Activated CD4-positive, alpha-beta T cell treated with anti-CD3 and anti-CD28 coated beads for 4 hours (primary cell): ENCODE measurements around the gene MUC20.
"Not testable (repeated sequence)": the region's sequence is repeated elsewhere in the genome, so short reads cannot be mapped to it uniquely, and the experiment has no call there.

Experiments used
- DNase-seq, 2 donors: peaks; one replicate each; pipeline ENCODE4 v3.0.0-alpha.2; 2020

Gene MUC20

DNA sequence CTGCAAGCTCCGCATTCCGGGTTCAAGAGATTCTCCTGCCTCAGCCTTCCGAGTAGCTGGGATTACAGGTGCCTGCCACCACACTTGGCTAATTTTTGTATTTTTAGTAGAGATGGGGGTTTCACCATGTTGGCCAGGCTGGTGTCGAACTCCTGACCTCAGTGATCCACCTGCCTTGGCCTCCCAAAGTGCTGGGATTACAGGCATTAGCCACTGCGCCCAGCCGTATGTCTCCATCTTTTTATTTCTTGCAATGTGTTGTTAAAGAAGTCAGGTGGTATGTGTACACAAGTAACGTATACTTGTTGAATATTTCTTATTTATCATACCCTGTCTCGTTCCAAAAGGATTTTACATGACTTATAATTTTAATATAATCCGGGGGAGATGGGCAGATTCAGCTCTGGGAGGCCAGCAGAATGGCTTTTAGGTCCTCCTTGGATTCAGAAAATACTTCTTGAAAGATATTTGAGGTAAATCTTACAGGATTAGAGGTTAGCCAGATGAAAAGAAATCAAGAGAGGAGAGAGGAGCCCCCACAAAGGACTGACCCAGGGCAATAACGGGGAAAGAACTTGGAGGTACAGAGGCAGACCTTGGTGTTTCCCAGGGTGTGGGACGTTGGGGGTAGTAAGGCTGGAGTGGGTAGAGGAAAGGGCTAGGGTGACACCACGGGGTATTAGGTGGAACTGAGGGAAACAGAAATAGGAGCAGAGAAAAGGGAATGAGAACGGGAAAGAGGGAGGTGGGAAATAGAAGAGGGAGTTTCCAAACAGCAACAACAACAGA lies 27.2 kb upstream of the MUC20 start:
- DNase-seq, result no peak

DNA sequence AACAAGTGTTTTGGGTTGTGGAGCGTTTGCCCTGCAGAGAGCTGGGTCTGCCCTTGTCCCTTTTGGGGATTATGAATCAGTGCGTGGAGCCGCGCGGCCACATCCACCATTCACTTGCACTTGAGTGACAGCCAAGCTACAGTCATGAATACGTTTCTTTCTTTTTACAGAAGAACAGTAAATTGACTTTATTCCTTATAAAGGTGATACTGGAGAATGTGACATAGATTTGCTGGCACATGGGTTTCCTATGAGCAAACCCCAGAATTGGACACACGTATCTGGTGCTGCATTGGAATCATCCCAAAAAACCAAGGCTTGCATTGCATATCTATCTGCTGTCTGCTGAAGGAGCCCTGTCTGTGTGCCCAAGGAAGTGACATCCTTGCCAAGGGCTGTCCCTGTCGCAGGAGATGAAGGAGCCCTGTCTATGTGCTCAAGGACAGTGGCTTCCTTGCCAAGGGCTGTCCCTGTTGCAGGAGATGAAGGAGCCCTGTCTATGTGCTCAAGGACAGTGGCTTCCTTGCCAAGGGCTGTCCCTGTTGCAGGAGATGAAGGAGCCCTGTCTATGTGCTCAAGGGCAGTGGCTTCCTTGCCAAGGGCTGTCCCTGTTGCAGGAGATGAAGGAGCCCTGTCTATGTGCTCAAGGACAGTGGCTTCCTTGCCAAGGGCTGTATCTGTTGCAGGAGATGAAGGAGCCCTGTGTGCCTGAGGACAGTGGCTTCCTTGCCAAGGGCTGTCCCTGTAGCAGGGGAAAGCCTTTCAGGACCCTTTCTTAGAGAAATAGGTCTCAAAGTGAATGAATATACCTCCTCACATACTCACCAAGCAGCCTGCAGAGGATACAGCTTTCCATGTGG lies 26.3 kb upstream of the MUC20 start:
- not testable (repeated sequence) for DNase-seq

DNA sequence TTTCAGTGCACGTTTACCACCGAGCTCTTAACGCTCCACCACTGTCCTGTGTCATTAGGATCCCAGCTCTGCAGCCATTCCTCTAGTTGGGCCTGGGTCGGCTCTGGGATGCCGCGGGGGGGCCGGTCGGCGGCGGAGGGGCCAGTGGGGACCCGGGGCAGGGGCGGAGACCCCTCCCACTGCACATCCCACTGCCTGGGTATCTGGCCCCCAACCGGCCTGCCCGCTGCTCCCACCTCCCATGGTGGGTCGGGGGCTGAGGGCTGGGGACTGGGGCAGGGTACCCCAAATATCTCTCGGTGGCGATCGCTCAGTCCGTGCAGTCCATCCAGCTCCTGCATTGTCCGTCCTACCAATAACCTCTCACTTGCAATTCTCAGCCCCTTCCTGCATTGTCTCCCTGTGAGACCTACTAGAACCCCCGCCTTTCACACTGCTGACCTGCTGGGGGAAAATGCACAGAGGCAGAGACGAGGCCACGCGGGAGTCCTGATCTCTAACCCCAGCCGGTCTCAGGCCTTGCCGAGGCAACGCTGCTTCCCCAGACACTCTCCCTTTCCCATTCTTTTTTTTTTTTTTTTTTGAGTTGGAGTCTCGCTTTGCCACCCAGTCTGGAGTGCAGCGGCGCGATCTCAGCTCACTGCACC lies 24.0 kb upstream of the MUC20 start:
- no peak for DNase-seq

DNA sequence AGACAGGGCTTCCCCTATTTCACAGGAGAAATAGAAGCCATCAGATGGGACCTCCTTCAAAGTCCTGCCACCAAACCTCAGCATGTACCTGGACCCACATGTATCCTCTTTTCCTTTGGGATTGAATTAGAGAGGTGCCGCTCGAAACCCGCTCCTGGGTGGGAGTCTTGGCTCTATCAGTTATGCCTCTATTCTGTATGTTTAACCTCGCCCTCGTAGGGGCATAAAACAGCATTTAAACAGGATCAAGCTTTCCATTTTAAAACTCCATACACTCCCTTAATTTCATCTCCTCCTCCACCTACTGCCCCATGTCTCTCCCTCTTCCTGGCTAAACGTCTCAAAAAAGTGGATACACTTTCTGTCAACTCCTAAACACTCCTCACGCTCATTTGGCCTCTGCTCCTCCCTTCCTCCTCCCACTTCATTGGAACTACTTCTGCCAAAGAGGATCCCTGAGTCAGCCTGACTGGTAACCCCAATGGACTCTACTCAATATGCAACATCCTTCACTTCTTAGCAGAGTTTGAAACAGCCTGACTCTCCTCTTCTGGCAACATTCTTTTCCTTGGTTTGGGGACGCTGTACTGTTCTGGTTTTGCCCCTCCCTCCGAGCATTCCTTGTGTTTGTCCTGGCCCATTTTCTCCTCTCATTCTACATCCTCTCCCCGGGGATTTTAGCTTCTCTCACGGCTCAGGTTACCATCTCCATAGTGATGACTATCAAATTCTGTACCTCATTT lies 23.0 kb upstream of the MUC20 start:
- DNase-seq, result no peak

DNA sequence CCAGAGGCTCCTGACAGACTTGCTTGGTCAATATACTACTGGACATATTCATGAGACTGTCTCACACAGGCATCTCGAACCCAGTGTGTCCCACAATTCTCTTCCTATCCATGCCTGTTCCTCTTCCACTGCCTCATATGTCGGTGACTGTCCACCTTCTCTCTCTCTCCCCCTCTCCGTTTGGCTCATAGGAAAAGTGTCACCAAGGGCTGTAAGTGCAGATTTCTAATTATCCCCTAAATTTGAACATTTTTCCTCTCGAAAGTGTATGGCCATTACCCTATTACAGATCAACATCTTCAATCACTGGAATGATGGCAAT lies 22.5 kb upstream of the MUC20 start:
- no peak for DNase-seq

DNA sequence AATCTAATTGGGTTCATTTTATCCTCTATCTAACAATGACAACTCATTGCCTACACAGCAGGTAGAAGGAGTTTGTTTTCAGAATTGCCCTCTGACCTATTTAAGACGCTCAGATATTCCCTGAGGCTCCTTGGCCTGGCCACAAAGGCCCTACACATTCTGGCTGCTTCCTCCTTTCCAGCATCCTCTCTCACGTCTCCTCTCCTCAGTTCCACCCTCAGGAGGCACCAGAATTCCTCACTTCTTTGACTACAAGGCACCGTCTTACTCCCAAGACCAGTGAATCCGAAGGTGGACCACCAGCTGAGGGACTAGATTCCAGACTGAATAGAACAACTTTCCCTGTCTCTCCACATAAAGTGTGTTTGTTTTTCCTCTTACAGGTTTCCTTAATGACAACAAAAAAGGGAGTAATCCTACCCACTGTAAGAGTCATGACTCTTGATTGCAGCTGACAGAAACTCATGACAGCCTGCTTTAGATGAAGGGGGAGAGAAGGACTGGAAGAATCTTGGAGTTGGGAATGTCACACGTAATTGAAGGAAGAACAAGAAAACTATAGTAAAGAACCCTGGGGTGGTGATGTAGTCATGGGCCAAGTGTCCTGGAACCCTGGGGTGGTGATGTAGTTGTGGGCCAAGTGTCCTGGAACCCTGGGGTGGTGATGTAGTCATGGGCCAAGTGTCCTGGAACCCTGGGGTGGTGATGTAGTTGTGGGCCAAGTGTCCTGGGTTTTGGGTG lies 22.0 kb upstream of the MUC20 start:
- no peak for DNase-seq

DNA sequence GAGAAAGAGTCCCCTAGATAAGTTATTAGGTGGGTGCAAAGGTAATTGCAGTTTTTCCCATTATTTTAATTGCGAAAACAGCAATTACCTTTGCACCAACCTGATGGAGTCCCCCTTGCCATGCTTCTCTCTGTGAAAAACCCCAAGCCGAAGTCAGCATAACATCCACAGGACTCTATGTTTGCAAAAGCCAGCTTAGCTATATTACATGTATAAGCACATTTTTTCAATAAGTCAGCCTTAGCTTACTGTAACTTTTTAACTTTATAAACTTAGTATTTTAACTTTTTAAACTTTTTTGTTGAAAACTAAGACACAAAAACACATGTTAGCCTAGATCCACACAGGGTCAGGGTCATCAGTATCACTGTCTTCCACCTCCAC lies 21.4 kb upstream of the MUC20 start:
- no peak for DNase-seq

DNA sequence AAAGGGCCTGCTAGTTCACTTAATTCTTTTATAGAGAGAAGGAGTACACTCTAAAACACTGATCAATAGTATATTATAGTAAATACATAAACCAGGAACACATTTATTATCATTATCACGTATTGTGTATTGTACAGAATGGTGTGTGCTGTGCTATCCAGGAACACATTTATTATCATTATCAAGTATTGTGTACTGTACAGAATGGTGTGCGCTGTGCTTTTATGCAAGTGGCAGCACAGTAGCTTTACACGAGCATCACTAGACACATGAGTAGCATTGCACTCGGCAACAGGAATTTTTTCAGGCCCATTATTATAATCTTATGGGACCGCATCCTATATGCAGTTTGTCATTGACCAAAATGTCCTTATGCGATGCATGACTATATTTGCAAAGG lies 20.9 kb upstream of the MUC20 start:
- DNase-seq, result no peak

DNA sequence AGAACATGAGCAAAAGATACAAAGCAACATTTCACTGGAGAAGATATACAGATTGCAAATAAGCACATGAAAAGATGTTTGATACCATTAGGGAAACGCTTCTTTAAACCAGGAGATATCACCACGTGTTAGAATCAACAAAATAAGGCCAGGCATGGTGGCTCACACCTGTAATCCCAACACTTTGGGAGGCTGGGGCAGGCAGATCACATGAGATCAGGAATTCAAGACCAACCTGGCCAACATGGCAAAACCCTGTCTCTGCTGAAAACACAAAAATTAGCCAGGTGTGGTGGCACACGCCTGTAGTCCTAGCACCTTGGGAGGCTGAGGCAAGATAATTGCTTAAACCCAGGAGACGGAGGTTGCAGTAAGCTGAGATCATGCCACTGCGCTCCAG lies 20.5 kb upstream of the MUC20 start:
- no peak for DNase-seq

DNA sequence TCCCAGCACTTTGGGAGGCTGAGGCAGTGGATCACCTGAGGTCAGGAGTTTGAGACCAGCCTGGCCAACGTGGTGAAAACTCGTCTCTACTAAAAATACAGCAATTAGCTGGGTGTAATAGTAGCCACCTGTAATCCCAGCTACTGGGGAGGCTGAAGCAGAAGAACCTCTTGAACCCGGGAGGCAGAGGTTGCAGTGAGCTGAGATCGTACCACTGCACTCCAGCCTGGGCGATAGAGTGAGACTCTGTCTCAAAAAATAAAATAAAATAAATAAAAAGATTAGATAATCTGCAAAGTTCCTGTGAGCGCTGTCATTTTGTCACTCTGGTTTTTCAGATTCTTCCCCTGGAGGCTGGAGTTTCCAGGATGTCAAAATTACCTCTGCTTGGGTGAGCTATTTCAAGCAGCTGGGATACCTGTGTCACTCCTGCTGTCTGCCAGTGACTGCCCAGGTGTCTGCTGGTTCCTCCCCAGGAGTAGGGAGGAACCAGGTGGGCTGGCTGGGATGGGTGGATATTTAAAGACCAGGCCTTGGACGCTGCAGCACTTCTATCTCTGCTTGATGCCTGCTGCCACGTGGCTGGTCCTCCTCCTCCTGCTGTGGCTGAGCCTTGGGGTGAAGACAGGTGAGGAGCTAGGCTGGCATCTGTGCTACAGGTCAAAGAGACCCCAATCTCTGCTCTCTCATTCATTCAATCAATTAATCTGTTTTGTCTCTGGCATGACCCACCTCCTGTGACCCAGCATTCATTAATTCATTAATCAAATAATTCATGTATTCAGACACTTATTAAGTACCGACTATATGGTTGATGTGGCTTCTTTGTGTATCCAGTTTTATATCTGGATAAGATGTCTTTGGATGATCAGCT lies 19.5 kb upstream of the MUC20 start:
- no peak for DNase-seq

DNA sequence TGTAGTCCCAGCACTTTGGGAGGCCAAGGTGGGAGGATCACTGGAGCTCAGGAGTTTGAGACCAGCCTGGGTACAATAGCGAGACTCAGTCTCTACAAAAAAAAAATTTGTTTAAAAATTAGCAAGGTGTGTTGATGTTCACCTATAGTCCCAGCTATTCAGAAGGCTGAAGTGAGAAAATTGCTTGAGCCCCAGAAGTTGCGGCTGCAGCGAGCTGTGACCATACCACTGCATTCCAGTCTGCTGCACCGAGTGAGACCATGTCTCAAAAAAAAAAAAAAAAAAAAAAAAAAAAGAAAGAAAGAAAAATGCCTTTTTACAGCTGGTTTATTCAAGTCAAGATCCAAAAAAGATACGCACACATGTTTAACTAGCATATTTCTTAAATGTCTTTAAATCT lies 17.0 kb upstream of the MUC20 start:
- no peak for DNase-seq

DNA sequence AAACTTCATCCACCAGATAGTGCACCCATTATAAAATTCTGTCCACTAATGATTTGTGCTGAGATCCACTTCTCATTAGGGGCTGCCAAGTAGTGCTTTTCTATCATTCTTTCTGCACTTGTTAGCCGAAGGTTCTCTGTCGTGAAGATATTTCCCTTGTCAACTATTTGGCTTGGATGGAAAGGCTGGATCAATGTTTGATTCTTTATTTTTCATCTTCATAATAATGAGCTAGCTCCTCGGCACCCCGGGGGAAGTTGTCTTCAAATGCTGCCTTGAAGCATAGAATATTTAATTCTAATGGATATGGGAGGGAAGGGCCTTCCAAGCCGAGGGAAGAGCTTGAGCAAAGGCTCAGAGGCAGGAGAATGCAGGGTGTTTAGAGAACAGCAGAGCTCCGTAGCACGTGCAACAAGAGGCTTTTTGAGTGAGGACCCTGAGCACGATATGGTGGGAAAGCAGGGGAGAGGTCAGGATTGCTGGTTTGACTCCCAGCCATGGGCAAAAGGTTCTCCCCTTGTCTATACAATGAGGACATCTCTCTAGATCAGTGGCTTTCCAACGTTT lies 16.3 kb upstream of the MUC20 start:
- no peak for DNase-seq

DNA sequence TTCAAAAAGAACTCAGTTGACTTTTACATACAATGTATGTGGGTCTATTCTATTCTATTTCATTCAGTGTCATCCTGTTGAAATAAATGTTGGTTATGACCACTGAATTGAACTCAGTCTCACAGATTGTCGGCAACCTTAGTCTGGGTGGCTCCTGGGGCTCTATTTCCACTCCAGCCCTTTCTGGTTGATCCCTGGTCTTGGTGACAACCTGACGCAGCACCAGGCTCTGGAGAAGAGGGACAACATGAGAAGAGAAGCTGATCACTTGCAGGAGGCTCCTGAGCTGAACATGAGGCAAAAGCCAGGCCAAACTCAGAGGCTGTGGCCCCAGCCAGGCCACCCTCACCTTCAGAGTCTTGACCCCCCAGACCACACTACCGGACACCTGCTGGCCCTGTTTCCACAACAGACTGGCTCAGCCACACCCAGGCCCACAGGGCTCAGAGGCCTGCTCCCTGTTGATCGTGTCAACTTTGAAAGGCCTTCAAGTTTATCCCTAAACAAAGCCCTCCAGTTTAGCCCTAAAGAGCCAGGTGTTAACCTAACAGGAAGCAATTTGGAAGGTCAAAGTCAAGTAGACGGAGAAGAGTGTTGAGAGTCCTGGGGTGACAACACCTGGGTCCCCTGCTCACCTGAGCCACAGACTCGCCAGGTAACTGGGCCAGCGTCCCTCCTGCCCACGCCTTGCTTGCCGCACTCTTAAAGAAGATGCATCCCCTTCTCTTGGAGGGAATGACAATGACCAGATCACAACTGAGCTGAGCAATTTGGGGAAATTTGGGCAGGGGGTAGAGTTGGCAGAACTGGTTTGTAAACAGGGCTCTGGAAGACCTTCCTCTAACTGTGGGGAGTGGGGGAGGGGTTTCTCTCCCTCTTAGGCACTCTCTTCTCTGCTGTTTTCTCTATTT lies 15.4 kb upstream of the MUC20 start:
- no peak for DNase-seq

DNA sequence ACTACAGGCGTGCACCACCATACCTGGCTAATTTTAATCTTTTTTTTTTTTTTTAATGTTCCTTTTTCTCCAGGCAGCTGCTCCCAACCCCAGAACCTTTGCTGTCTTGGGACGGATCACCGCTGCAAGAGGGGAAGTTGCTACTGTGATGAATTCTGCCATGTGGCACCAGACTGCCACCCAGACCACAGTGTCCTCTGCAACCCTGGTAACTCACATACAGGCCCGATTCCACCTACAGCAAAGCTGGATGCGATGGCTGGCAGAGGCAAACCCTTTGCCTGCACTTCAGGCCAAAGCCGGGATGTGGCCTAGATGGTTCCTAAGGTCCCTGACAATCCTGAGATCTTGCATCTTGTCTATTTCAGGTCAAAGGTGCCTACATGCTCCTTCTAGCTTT lies 12.7 kb upstream of the MUC20 start:
- DNase-seq, result no peak

DNA sequence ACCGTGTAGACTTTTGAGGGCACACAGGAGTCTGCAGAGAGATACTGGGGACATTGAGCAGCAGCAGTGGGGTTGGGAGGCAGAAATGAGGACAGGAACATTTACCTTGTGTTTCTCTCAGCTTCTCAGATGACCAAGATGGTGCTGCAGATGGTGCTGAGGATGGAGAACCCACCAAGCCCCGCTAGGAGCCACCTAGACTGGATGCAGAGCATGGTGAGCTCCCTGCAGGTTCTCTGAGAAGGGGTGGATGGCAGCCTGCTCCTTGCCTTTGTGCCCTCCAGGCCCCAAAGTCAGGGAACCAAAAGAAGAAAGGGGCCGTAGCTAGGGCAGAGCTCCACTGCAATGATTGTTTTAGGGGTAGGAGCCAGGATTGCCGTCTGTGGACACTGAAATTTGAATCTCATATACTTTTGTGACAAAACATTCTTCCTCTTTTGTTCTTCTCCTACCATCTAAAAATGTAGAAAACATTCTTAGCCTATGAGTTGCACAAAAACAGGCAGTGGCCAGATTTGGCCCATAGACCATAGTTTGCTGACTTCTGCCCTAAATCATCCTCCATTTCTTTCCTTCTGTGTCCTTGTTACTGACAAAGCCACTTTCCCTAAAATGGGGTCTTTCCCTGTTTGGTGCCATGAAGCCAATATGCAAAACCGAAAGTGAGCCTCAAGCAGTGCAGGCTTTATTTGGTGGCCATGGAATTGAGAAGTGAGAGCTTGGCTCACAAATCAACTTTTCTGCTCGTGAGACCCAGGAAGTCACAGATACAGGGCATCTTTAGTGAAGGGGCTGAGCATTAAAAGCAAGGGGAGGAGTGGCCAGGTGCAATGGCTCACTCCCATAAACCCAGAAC lies 11.9 kb upstream of the MUC20 start:
- DNase-seq, result no peak

DNA sequence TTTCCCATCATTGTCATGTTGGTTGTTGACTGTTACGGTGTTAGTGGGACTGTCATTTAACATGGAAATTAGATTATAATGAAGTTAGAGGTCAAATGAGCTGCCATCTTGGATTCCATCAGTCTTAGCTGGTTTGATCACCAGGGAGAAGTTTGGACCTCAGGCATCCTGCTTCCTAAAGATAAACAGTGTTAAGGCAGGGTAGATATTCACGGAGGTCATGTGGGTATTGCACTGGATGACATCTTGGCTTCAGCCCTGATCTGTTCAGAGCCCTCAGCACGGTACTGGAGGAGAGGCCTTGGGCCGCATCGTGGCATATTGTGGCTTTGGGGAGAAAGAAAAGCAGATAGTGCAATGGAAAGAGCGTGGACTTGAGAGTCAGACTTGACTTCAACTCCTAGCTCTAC lies 11.1 kb upstream of the MUC20 start:
- no peak for DNase-seq

DNA sequence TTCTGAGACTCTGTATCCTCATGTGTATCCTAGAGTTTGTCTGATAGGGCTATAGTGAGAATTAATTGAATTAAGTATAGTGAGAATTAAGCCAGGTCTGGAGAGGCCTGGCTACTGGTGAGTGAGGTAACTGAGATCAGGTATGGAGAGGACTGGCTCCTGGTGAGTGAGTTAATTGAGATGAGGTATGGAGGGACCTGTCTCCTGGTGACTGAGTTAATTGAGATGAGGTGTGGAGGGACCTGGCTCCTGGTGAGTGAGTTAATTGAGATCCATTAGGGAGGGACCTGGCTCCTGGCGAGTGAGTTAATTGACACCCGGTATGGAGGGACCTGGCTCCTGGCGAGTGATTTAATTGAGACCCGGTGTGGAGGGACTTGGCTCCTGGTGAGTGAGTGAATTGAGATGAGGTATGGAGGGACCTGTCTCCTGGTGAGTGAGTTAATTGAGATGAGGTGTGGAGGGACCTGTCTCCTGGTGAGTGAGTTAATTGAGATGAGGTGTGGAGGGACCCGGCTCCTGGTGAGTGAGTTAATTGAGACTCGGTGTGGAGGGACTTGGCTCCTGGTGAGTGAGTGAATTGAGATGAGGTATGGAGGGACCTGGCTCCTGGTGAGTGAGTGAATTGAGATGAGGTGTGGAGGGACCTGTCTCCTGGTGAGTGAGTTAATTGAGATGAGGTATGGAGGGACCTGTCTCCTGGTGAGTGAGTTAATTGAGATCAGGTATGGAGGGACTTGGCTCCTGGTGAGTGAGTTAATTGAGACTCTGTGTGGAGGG lies 10.5 kb upstream of the MUC20 start:
- not testable (repeated sequence) for DNase-seq
